Panc1 (cell line): ENCODE results near the gene HSP90AA1.

Experiments used
- CTCF ChIP-seq: fragments of 450-650 bp; IDR thresholded peaks from 2 replicates; pipeline ENCODE4 v1.5.1; 2017; ENCODE audit warnings: mild to moderate bottlenecking
- POLR2AphosphoS5 ChIP-seq: IDR thresholded peaks from 2 replicates; pipeline ENCODE4 v1.6.1; 2012; ENCODE audit warnings: mild to moderate bottlenecking, low read depth, low read length, moderate library complexity
- REST ChIP-seq, 2 experiments: IDR thresholded peaks; 2 replicates each; pipeline ENCODE4 v1.6.1; 2011 to 2012; ENCODE audit warnings: low read depth in 2 of 2, control low read depth in 1 of 2, low read length in 1 of 2, mild to moderate bottlenecking in 1 of 2, moderate library complexity in 1 of 2; ENCODE audit not compliant: insufficient read depth in 1 of 2

- TF ChIP-seq CTCF = no peak
- TF ChIP-seq POLR2AphosphoS5 = no peak
- no peak for TF ChIP-seq REST (IDR thresholded peaks at IDR 0.05; ENCODE audit: insufficient read depth in 1 of 2, low read depth in 2 of 2, low read length in 1 of 2)
Measured at GRCh38 chr14:102090713-102091112, 3.9 kb upstream of the HSP90AA1 start.
